B cell (primary cell): ENCODE measurements around the gene NCAM1.

Experiments used
- CTCF ChIP-seq: fragments of 200-600 bp; IDR thresholded peaks from one replicate; pipeline ENCODE4 v1.8.0; 2022; ENCODE audit warnings: antibody characterized with exemption, mild to moderate bottlenecking
- EZH2 ChIP-seq: IDR thresholded peaks from 2 replicates; pipeline ENCODE4 v1.6.1; 2012; ENCODE audit warnings: borderline replicate concordance, low read depth, mild to moderate bottlenecking, moderate library complexity, low read length; ENCODE audit not compliant: insufficient read depth, poor library complexity, severe bottlenecking

GRCh38 chr11:113065330-113065729 lies 104.1 kb downstream of the NCAM1 start:
- no peak for TF ChIP-seq CTCF
- TF ChIP-seq EZH2, result no peak
